Adipocyte (in vitro differentiated cells): ENCODE data around the gene TMEM254.
"Not testable (repeated sequence)": the region's sequence is repeated elsewhere in the genome, so short reads cannot be mapped to it uniquely, and the experiment has no call there.

Experiments used
- DNase-seq: peaks from one replicate; pipeline ENCODE4 v3.0.0-alpha.2; 2015; ENCODE audit warnings: low read depth
- H3K27me3 ChIP-seq: replicated peaks from 2 replicates; pipeline ENCODE4 v1.7.0; 2013; ENCODE audit warnings: mild to moderate bottlenecking, low read length, moderate library complexity; ENCODE audit not compliant: control insufficient read depth, insufficient read depth
- H3K36me3 ChIP-seq: 2 replicates; pipeline ENCODE4 v1.7.0; 2013; ENCODE audit warnings: low read length, mild to moderate bottlenecking, moderate library complexity; ENCODE audit not compliant: control insufficient read depth, insufficient read depth, severe bottlenecking
- H3K4me1 ChIP-seq: 2 replicates; pipeline ENCODE4 v1.7.0; 2013; ENCODE audit warnings: mild to moderate bottlenecking, low read length, moderate library complexity; ENCODE audit not compliant: control insufficient read depth, insufficient read depth
- H3K4me3 ChIP-seq: 2 replicates; pipeline ENCODE4 v1.7.0; 2013; ENCODE audit warnings: mild to moderate bottlenecking, low read length, moderate library complexity
- H3K9ac ChIP-seq: 2 replicates; pipeline ENCODE4 v1.7.0; 2013; ENCODE audit warnings: mild to moderate bottlenecking, low read length, moderate library complexity
- H3K9me3 ChIP-seq: 2 replicates; pipeline ENCODE4 v1.7.0; 2013; ENCODE audit warnings: mild to moderate bottlenecking, low read length, moderate library complexity; ENCODE audit not compliant: control insufficient read depth

Gene TMEM254

DNA sequence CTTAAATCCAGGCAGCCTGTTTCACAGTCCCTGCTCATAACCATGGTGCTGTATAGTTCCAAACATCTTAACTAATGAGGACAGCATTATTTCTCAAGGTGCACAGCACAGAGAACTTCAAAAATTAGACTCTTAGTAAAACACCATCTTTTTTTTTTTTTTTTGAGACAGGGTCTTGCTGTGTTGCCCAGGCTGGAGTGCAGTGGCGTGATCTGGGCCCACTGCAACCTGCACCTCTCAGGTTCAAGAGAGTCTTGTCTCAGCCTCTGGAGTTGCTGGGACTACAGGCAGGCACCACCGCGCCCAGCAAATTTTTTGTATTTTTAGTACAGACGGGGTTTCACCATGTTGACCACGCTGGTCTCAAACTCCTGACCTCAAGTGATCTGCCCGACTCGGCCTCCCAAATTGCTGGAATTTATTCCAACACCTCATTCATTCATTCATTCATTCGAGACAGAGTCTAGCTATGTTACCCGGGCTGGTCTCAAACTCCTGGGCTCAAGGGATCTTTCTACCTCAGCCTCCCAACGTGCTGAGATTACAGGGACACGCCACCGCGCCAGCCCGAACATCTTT lies 507 bp upstream of the TMEM254 start:
- no peaks in the 10 kb centered on the region for H3K27me3 ChIP-seq
- peak overlapping the region; percentile 94 for H3K9ac ChIP-seq
- H3K9me3 ChIP-seq = no peaks in the 10 kb centered on the region
- H3K4me3 ChIP-seq = peak overlapping the region; percentile 99
- H3K4me1 ChIP-seq = peaks cover 28% of the 10 kb centered on the region
- DNase-seq = no peak
- no peaks in the 10 kb centered on the region for H3K36me3 ChIP-seq

DNA sequence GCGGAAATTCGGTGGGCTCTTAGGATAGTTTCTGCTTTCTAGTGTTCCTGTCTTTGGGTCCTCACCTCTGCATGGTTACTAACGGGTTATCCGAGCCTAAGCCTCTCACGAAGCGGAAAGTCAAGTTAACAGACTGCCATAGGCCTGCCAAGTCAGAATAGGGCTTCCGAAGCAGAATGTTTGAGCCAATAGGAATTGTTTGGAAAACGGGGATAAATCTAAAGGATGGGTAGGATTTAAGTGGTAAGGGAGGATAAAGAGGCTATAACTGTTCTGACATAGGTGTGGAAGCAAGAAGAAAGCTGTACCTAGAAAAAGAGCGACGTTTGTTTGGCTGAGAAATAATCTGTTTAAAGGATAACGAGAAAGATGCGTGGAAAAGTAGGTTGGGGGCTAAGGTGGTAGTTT lies 851 bp downstream of the TMEM254 start:
- Histone ChIP-seq H3K4me3 (peak overlapping the region; percentile 99), H3K9ac (peak overlapping the region; percentile 94), H3K9me3 (no peaks in the 10 kb centered on the region), H3K4me1 (peaks cover 28% of the 10 kb centered on the region), H3K27me3 (no peaks in the 10 kb centered on the region), H3K36me3 (peaks cover 3% of the 10 kb centered on the region)
- DNase-seq = no peak

DNA sequence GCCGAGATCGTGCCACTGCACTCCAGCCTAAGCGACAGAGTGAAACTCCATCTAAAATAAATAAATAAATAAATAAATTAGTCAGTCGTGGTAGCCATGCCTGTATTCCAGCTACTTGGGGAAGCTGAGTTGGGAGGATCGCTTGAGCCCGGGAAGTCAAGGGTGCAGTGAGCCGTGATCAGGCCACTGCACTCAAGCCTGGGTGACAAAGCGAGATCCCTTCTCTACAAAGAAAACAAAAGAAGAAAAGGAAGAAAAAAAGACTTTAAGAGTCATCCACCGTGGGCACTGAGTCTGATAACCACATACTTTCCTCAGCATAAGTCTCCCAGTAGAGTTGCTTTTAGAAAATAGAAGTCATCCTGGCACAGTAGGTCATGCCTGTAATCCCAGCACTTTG lies 2.6 kb downstream of the TMEM254 start:
- no peak overlapping the region for H3K9ac ChIP-seq
- no peak overlapping the region for H3K4me3 ChIP-seq
- no peak for DNase-seq
- no peaks in the 10 kb centered on the region for H3K9me3 ChIP-seq
- peaks cover 22% of the 10 kb centered on the region for H3K4me1 ChIP-seq
- H3K27me3 ChIP-seq = no peaks in the 10 kb centered on the region
- H3K36me3 ChIP-seq = peaks cover 3% of the 10 kb centered on the region

DNA sequence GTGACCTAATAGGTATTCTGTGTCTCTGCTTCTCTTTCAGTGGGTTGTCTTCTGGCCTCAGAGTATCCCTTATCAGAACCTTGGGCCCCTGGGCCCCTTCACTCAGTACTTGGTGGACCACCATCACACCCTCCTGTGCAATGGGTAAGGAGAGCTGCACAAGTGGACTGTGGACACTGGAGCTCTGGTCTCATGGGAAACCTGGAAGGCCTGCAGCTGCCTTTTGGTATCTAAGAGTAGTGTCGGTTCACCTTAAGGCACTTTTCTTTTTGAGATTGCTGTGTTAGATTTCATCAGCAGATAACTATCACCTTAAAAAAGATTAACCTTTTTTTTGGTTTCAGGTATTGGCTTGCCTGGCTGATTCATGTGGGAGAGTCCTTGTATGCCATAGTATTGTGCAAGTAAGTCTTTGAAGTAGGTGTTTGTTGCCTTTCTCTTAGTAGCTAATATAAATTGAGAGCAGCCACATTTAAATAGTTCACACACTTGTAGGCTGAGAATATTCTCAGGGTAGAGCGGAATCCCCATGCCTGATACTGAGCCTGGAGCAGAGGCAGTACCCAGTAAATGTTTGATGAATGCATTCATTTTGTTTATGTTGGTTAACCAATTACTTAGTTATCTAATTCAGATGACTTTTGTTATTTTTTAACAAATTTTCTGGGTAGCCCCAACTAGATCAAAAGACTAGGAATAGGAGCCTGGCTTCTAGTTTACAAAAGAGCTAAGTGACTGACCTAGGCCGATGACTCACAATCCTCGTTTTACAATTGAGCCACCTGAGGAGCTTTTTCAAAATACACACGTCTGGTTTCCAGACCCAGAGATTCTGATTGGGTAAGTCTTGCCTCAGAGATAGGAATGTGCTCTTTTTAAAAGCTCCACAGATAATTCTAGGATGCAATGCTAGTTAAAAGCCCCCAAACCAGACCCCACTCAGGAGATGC lies 3.6 kb downstream of the TMEM254 start:
- Histone ChIP-seq H3K4me1 (peaks cover 20% of the 10 kb centered on the region), H3K27me3 (no peaks in the 10 kb centered on the region), H3K4me3 (no peak overlapping the region), H3K9me3 (no peaks in the 10 kb centered on the region), H3K36me3 (peaks cover 3% of the 10 kb centered on the region), H3K9ac (no peak overlapping the region)
- no peak for DNase-seq

DNA sequence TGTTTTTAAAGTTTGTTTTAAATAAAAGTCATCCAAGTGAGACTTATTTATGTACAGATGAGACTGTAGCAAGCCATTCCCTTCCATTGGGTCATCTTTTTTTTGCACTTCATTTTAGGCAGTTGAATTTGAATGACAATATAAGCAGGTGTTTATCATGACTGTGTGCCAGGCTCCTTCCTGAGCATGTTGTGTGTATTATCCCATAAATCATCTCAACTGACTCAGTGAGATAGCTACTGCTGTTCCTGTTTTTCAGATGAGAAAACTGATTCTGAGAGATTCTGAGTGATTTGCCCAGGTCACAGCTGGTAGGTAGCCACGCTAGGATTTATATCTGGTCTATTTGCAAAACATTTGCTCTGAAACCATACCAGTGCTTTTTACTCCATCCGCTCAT lies 11.7 kb downstream of the TMEM254 start:
- Histone ChIP-seq H3K4me3 (no peak overlapping the region), H3K9ac (no peak overlapping the region), H3K27me3 (no peaks in the 10 kb centered on the region), H3K36me3 (peaks cover 13% of the 10 kb centered on the region), H3K9me3 (no peaks in the 10 kb centered on the region), H3K4me1 (no peaks in the 10 kb centered on the region)
- no peak for DNase-seq

DNA sequence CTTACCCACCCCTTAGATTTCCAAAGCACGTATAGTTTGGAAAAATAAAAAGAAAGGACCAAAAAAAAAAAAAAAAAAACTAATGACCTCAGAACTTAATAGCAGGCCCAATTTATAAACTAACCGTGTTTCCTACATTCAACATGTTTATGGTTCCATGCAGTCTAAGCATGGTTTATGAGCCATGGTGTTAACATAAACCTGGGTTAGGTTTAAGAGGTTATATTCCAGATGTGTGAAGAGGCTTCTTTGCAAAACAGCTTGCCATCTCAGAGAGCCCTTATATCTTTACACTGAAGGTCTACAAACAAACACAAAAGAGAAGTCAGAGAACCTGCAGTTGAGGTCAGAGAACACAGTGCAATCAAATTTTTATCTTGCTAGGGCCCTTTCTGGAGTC lies 15.8 kb downstream of the TMEM254 start:
- no peak for DNase-seq
- Histone ChIP-seq H3K4me3 (no peak overlapping the region), H3K9ac (no peak overlapping the region), H3K4me1 (no peaks in the 10 kb centered on the region), H3K9me3 (no peaks in the 10 kb centered on the region), H3K36me3 (peaks cover 13% of the 10 kb centered on the region), H3K27me3 (no peaks in the 10 kb centered on the region)

DNA sequence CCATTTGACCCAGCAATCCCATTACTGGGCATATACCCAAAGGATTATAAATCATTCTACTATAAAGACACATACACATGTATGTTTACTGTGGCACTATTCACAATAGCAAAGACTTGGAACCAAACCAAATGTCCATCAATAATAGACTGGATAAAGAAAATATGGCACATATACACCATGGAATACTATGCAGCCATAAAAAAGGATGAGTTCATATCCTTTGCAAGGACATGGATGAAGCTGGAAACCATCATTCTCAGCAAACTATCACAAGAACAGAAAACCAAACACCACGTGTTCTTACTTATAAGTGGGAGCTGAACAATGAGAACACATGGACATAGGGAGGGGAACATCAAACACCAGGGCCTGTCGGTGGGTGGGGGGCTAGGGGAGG lies 19.8 kb downstream of the TMEM254 start:
- H3K4me3 ChIP-seq, H3K9me3 ChIP-seq, H3K27me3 ChIP-seq, H3K36me3 ChIP-seq, H3K4me1 ChIP-seq, DNase-seq, H3K9ac ChIP-seq: not testable (repeated sequence)

DNA sequence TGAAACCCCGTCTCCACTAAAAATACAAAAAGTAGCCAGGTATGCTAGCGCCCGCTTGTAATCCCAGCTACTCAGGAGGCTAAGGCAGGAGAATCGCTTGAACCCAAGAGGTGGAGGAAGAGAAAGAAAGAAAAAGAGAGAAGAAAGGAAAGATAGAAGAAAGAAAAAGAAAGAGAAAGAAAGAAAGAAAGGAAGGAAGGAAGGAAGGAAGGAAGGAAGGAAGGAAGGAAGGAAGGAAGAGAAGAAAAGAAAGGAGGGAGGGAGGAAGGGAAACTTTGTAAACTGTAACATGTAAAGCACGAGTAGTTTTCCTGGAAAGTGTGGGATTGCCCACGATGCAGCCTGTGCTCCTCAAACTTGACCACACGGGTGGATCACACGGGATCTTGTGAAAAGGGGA lies 20.8 kb downstream of the TMEM254 start:
- not testable (repeated sequence) for H3K36me3 ChIP-seq, H3K9ac ChIP-seq, H3K4me1 ChIP-seq, H3K4me3 ChIP-seq, H3K9me3 ChIP-seq, H3K27me3 ChIP-seq, DNase-seq

DNA sequence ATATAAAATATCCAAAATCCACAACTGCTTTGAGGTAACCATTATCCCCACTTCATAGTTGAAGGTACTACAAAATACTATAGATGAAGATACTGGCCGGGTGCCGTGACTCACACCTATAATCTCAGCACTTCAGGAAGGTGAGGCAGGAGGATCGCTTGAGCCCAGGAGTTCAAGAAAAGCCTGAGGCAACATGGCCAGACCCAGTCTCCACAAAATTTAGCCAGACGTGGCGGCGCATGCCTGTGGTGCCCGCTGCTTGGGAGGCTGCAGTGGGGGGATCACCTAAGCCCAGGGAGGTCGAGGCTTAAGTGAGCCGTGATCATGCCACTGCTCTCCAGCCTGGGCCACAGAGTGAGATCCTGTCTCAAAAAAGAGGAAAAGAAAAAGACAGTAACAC lies 21.7 kb downstream of the TMEM254 start:
- no peak for DNase-seq
- H3K9ac ChIP-seq = no peak overlapping the region
- no peaks in the 10 kb centered on the region for H3K9me3 ChIP-seq
- H3K4me3 ChIP-seq = no peak overlapping the region
- peaks cover 17% of the 10 kb centered on the region for H3K4me1 ChIP-seq
- no peaks in the 10 kb centered on the region for H3K27me3 ChIP-seq
- no peaks in the 10 kb centered on the region for H3K36me3 ChIP-seq

DNA sequence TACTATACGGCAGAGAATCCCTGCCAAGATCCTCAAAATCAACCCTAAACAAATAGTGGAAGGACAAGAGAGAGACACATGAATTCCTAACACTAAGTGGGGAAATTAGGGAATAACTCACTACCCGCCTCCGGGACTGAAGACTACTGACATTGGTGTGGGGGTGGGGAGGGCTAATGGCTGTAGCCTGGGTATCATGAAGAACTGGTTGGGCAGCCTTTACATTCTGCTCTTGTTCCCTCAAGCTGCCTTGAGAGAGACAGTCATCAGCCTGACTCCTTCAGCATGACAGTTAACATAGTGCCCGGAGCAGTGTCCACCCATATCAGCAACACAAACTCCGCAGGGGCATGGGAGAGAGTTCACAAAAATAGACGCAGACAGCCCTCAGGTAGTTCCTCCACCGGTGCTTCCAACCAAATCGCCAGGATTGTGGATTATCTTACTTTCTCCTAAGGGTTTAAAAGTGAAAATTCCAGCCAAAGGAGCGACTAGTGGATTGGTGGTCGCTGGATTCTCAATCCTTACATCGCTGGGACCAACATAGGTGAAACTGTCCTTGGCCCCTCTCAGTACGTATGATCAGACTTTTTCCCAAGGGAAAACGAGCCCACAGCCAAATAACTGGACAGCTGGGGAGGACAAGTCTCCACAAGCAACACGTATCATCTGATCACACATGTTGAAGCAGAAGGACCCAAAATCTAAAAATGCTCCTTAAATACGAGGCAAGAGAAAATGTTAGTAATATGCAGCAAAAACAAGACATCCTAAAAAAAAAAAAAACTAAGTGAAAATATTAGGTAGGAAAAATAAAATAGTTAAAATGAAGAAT lies 22.6 kb downstream of the TMEM254 start:
- H3K9ac ChIP-seq = no peak overlapping the region
- H3K27me3 ChIP-seq = no peaks in the 10 kb centered on the region
- H3K9me3 ChIP-seq = no peaks in the 10 kb centered on the region
- H3K4me3 ChIP-seq = no peak overlapping the region
- H3K4me1 ChIP-seq = peaks cover 26% of the 10 kb centered on the region
- no peak for DNase-seq
- no peaks in the 10 kb centered on the region for H3K36me3 ChIP-seq
